Endothelial cell (in vitro differentiated cells): ENCODE data around the gene SERPINA3. TPM values are rescaled to one million over a fixed set of nuclear protein-coding genes. Genes with fewer than 3 reads are reported as not detected.

Source experiments
- DNase-seq: peaks from one replicate; pipeline ENCODE4 v3.0.0; 2021; ENCODE audit warnings: low spot score
- H3K27ac Mint-ChIP-seq: one replicate; pipeline ENCODE4 v1.8.0; 2021; ENCODE audit warnings: mixed read lengths, inconsistent platforms; ENCODE audit not compliant: unreplicated experiment
- H3K27me3 Mint-ChIP-seq: one replicate; pipeline ENCODE4 v1.8.0; 2021; ENCODE audit warnings: mild to moderate bottlenecking, moderate library complexity, mixed read lengths, inconsistent platforms; ENCODE audit not compliant: unreplicated experiment
- H3K36me3 Mint-ChIP-seq: one replicate; pipeline ENCODE4 v1.8.0; 2021; ENCODE audit warnings: mild to moderate bottlenecking, low read depth, mixed read lengths, inconsistent platforms; ENCODE audit not compliant: unreplicated experiment
- H3K4me1 Mint-ChIP-seq: one replicate; pipeline ENCODE4 v1.8.0; 2021; ENCODE audit warnings: mild to moderate bottlenecking, mixed read lengths, inconsistent platforms; ENCODE audit not compliant: unreplicated experiment
- H3K4me3 Mint-ChIP-seq: one replicate; pipeline ENCODE4 v1.8.0; 2021; ENCODE audit warnings: mild to moderate bottlenecking, mixed read lengths, inconsistent platforms; ENCODE audit not compliant: unreplicated experiment
- H3K9me3 Mint-ChIP-seq: one replicate; pipeline ENCODE4 v1.8.0; 2021; ENCODE audit warnings: mixed read lengths, inconsistent platforms; ENCODE audit not compliant: unreplicated experiment
- CTCF ChIP-seq: fragments of 200-600 bp; sonication (generic); IDR thresholded peaks from one replicate; pipeline ENCODE4 v1.5.0; 2021; ENCODE audit warnings: antibody characterized with exemption; ENCODE audit not compliant: unreplicated experiment
- total RNA-seq: library from RNA; stranded (reverse); fragmentation: NEBNext Ultra II Directional; extraction: Animal tissue kit (Norgen Biotek cat#: 25700); gene quantifications from one replicate; pipeline ENCODE4 v1.2.1, GENCODE V29; 2021; ENCODE audit not compliant: unreplicated experiment

Gene SERPINA3
- total RNA-seq, 1 donor from 2014 or later: not detected

- TF ChIP-seq CTCF: no peak
- no peaks in the 10 kb centered on the region for H3K36me3 Mint-ChIP-seq
- peaks cover 4% of the 10 kb centered on the region for H3K27me3 Mint-ChIP-seq
- no peak overlapping the region for H3K4me3 Mint-ChIP-seq
- no peak for DNase-seq
- H3K9me3 Mint-ChIP-seq: no peaks in the 10 kb centered on the region
- H3K4me1 Mint-ChIP-seq: peaks cover 21% of the 10 kb centered on the region
- H3K27ac Mint-ChIP-seq: no peak overlapping the region
Observed at GRCh38 chr14:94641632-94641955, 29.4 kb downstream of the SERPINA3 start.

DNA sequence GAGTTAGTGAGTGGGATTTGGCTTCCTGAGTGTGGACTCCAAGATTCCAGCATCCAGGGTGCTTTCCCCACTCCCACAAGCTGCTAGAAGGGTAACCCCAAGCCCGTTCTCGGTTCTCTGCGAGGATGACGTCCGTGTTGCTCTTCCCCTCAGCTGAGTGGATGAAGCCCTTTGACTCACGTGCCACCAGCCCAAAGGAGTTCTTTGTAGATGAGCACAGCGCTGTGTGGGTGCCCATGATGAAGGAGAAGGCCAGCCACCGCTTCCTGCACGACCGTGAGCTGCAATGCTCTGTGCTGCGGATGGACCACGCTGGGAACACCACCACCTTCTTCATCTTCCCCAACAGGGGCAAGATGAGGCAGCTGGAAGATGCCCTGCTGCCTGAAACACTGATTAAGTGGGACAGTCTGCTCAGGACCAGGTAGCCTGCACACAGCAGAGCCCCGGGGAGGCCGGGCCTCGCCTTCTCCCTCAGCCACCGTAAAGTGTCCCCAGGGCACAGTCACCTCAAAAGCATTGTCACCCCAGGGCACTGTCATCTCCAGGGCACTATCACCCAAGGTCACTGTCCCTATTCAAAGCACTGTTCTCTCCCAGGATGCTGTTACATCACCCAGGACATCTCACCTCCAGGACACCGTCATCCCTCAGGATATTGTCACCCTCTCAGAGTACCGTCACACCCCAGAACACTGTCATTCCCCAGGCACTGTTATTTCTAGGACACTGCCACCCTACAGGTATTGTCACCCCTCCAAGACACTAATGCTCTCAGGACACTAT lies 31.3 kb downstream of the SERPINA3 start:
- no peak for DNase-seq
- peaks cover 21% of the 10 kb centered on the region for H3K4me1 Mint-ChIP-seq
- H3K27ac Mint-ChIP-seq: no peak overlapping the region
- H3K27me3 Mint-ChIP-seq: peaks cover 9% of the 10 kb centered on the region
- no peaks in the 10 kb centered on the region for H3K9me3 Mint-ChIP-seq
- H3K36me3 Mint-ChIP-seq: no peaks in the 10 kb centered on the region
- H3K4me3 Mint-ChIP-seq: no peak overlapping the region
- no peak for TF ChIP-seq CTCF

DNA sequence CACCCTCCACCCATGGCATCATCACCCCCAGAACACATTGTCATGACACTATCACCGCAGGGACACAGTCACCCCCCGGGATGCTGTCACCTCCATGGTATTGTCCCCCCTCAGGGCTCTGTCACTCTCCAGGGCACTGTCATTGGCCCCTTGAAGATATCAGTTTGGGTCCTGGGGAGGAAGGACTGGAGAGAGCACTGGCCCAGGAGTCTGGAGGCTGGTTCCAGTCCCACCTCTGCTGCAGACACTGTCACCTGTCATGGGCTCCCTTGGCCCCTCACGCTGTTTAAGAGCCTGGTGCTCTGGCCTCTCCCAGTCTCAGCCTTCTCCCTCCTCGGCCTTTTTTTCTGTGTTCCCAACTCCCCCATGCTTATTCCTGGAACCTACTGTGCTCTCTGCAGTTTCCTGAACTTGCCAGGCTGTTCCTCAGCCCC lies 31.9 kb downstream of the SERPINA3 start:
- no peak overlapping the region for H3K4me3 Mint-ChIP-seq
- peaks cover 9% of the 10 kb centered on the region for H3K27me3 Mint-ChIP-seq
- peaks cover 21% of the 10 kb centered on the region for H3K4me1 Mint-ChIP-seq
- DNase-seq: no peak
- H3K9me3 Mint-ChIP-seq: no peaks in the 10 kb centered on the region
- no peaks in the 10 kb centered on the region for H3K36me3 Mint-ChIP-seq
- TF ChIP-seq CTCF: no peak
- H3K27ac Mint-ChIP-seq: no peak overlapping the region

DNA sequence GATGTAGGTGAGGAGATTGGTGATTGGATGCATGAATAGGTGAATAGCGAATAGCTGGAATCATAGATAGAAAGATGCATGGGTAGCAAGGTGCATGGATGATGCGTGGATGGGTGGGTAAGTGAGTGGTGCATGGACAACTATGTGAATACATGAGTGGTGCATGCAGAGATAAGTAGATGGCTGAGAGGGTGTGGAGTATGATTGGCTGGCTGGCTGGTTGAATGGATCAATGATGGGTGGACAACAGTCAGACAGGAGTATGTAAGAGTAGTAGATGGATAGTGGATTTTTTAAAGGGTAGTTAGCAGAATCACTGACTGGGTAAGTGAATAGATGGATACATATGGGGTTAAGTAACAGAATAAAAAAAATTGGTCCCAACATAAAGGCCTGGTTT lies 33.9 kb downstream of the SERPINA3 start:
- Mint-ChIP-seq H3K9me3 (no peaks in the 10 kb centered on the region), H3K27ac (no peak overlapping the region), H3K36me3 (no peaks in the 10 kb centered on the region), H3K27me3 (peaks cover 8% of the 10 kb centered on the region), H3K4me3 (no peak overlapping the region), H3K4me1 (peaks cover 21% of the 10 kb centered on the region)
- no peak for TF ChIP-seq CTCF
- no peak for DNase-seq

GRCh38 chr14:94646481-94646880 lies 34.3 kb downstream of the SERPINA3 start:
- Mint-ChIP-seq H3K27me3 (peaks cover 8% of the 10 kb centered on the region), H3K4me1 (peaks cover 21% of the 10 kb centered on the region), H3K27ac (no peak overlapping the region), H3K4me3 (no peak overlapping the region), H3K9me3 (no peaks in the 10 kb centered on the region), H3K36me3 (no peaks in the 10 kb centered on the region)
- DNase-seq: no peak
- TF ChIP-seq CTCF: no peak
